Osteoblast (primary cell): ENCODE measurements around the gene TEX14. TPM values are rescaled to one million over a fixed set of nuclear protein-coding genes. Genes with fewer than 3 reads are reported as not detected.
"Not testable (repeated sequence)": the region's sequence is repeated elsewhere in the genome, so short reads cannot be mapped to it uniquely, and the experiment has no call there.

Experiments used
- DNase-seq: peaks from one replicate; pipeline ENCODE4 v3.0.0; 2011; ENCODE audit warnings: low spot score, mixed read lengths; ENCODE audit not compliant: insufficient read length; ENCODE audit errors: missing footprints
- H2AFZ ChIP-seq: 2 replicates; pipeline ENCODE4 v1.6.0; 2011; ENCODE audit warnings: mild to moderate bottlenecking, low read length
- H3K27ac ChIP-seq: 2 replicates; pipeline ENCODE4 v1.5.1; 2011; ENCODE audit warnings: mild to moderate bottlenecking, low read depth, low read length, moderate library complexity
- H3K27me3 ChIP-seq: 2 replicates; pipeline ENCODE4 v1.6.0; 2012; ENCODE audit warnings: mild to moderate bottlenecking, control low read depth, inconsistent platforms, low read length, moderate library complexity; ENCODE audit not compliant: insufficient read depth
- H3K36me3 ChIP-seq: 2 replicates; pipeline ENCODE4 v1.5.1; 2011; ENCODE audit warnings: mild to moderate bottlenecking, low read length, control low read depth, moderate library complexity; ENCODE audit not compliant: insufficient read depth
- H3K4me1 ChIP-seq: 2 replicates; pipeline ENCODE4 v1.5.1; 2011; ENCODE audit warnings: mild to moderate bottlenecking, low read length, control low read depth, moderate library complexity; ENCODE audit not compliant: insufficient read depth
- H3K4me2 ChIP-seq: 2 replicates; pipeline ENCODE4 v1.6.0; 2011; ENCODE audit warnings: mild to moderate bottlenecking, low read length; ENCODE audit not compliant: insufficient read depth
- H3K4me3 ChIP-seq: fragments of 200-600 bp; sonication (generic); 3 replicates; pipeline ENCODE4 v1.5.1; 2012; ENCODE audit warnings: mild to moderate bottlenecking, low read length, inconsistent platforms; ENCODE audit not compliant: insufficient read depth
- H3K79me2 ChIP-seq: 2 replicates; pipeline ENCODE4 v1.6.0; 2012; ENCODE audit warnings: mild to moderate bottlenecking, low read length, control low read depth, inconsistent platforms; ENCODE audit not compliant: insufficient read depth
- H3K9me3 ChIP-seq: 2 replicates; pipeline ENCODE4 v1.5.1; 2011; ENCODE audit warnings: low read depth, low read length, control low read depth
- H4K20me1 ChIP-seq: 2 replicates; pipeline ENCODE4 v1.6.0; 2012; ENCODE audit warnings: mild to moderate bottlenecking, low read length, control low read depth; ENCODE audit not compliant: insufficient read depth
- CTCF ChIP-seq: IDR thresholded peaks from 2 replicates; pipeline ENCODE4 v1.5.1; 2011; ENCODE audit warnings: mild to moderate bottlenecking, low read depth, low read length, moderate library complexity; ENCODE audit errors: extremely low read depth
- total RNA-seq: library from RNA; depleted of rRNA; stranded (reverse); fragments of >200 nt; gene quantifications from 2 replicates; pipeline ENCODE4 v1.2.3, GENCODE V29; 2012

TEX14 gene
- total RNA-seq, 1 donor, result under 0.01 TPM

GRCh38 chr17:58692239-58693055 lies 602 bp upstream of the TEX14 start, which contains the start of gene RAD51C:
TSS of gene RAD51C (plus strand) at chr17:58692602. CDS start at chr17:58692644, 42 bp downstream.
- Histone ChIP-seq H3K79me2 (peaks cover 12% of the 10 kb centered on the region), H3K9me3 (no peaks in the 10 kb centered on the region), H3K27me3 (no peaks in the 10 kb centered on the region), H3K27ac (peak within 1 kb of the TSS; percentile 81), H3K36me3 (no peaks in the 10 kb centered on the region), H2AFZ (peak within 1 kb of the TSS; percentile 99), H3K4me2 (peak within 1 kb of the TSS; percentile 87), H3K4me3 (peak within 1 kb of the TSS; percentile 82), H4K20me1 (no peaks in the 10 kb centered on the region), H3K4me1 (peaks cover 11% of the 10 kb centered on the region)
- peak; percentile 95 for DNase-seq
- no peak for TF ChIP-seq CTCF

- H3K4me1 ChIP-seq, result peaks cover 11% of the 10 kb centered on the region
- H3K27me3 ChIP-seq, H4K20me1 ChIP-seq, H3K36me3 ChIP-seq, H3K4me3 ChIP-seq, H3K27ac ChIP-seq, H3K4me2 ChIP-seq, DNase-seq, H3K9me3 ChIP-seq: not testable (repeated sequence)
- H3K79me2 ChIP-seq, result peaks cover 12% of the 10 kb centered on the region
- H2AFZ ChIP-seq, result peak overlapping the region; percentile 39
Observed at GRCh38 chr17:58690033-58690432, 1.8 kb downstream of the TEX14 start.

GRCh38 chr17:58688521-58688920 lies 3.3 kb downstream of the TEX14 start:
- no peaks in the 10 kb centered on the region for H3K36me3 ChIP-seq

GRCh38 chr17:58686980-58687379 lies 4.9 kb downstream of the TEX14 start:
- Histone ChIP-seq H2AFZ (no peak overlapping the region), H3K36me3 (no peaks in the 10 kb centered on the region), H3K4me3 (no peak overlapping the region), H4K20me1 (no peaks in the 10 kb centered on the region), H3K27me3 (no peaks in the 10 kb centered on the region), H3K27ac (no peak overlapping the region), H3K9me3 (no peaks in the 10 kb centered on the region), H3K79me2 (no peaks in the 10 kb centered on the region), H3K4me2 (no peak overlapping the region), H3K4me1 (no peaks in the 10 kb centered on the region)
- no peak for DNase-seq
- TF ChIP-seq CTCF, result no peak

More at GRCh38 chr17:58688521-58688920, 3.3 kb downstream of the TEX14 start:
- Histone ChIP-seq H3K27ac (no peak overlapping the region), H3K79me2 (peaks cover 6% of the 10 kb centered on the region), H2AFZ (no peak overlapping the region), H4K20me1 (no peaks in the 10 kb centered on the region), H3K4me1 (peaks cover 10% of the 10 kb centered on the region), H3K27me3 (no peaks in the 10 kb centered on the region), H3K4me3 (no peak overlapping the region), H3K9me3 (no peaks in the 10 kb centered on the region), H3K4me2 (no peak overlapping the region)
- no peak for DNase-seq
- TF ChIP-seq CTCF, result no peak

- not testable (repeated sequence) for H3K4me1 ChIP-seq, H3K4me2 ChIP-seq, H3K9me3 ChIP-seq, H3K36me3 ChIP-seq, H3K27me3 ChIP-seq, DNase-seq, H3K79me2 ChIP-seq, H4K20me1 ChIP-seq, H3K4me3 ChIP-seq, H2AFZ ChIP-seq, H3K27ac ChIP-seq
Observed at GRCh38 chr17:58684462-58684861, 7.4 kb downstream of the TEX14 start.
